GM19240 (cell line): ENCODE results near the gene NFATC2.
A peak's percentile ranks its signal among the peaks of the same experiment; 100 is the strongest.

Source experiments
- DNase-seq: peaks from one replicate; pipeline ENCODE4 v3.0.0; 2011; ENCODE audit warnings: low spot score; ENCODE audit not compliant: insufficient read length

NFATC2 gene

GRCh38 chr20:51542571-51543421, at the start of gene NFATC2:
Gene NFATC2, minus strand, starts transcription at chr20:51542719. Its CDS starts 220 bp downstream, at chr20:51542499.
- peak; percentile 76 for DNase-seq

GRCh38 chr20:51591871-51592270, 49.4 kb upstream of the NFATC2 start:
- DNase-seq, result no peak

- DNase-seq, result no peak
Measured at GRCh38 chr20:51588762-51589161, 46.2 kb upstream of the NFATC2 start.

GRCh38 chr20:51587145-51587544, 44.6 kb upstream of the NFATC2 start:
- no peak for DNase-seq

GRCh38 chr20:51586005-51586440, 43.5 kb upstream of the NFATC2 start:
- no peak for DNase-seq

GRCh38 chr20:51585148-51585547, 42.6 kb upstream of the NFATC2 start:
- no peak for DNase-seq

GRCh38 chr20:51584737-51585136, 42.2 kb upstream of the NFATC2 start:
- DNase-seq, result no peak

GRCh38 chr20:51584116-51584515, 41.6 kb upstream of the NFATC2 start:
- no peak for DNase-seq

GRCh38 chr20:51583499-51583898, 41.0 kb upstream of the NFATC2 start:
- DNase-seq, result no peak

GRCh38 chr20:51583073-51583472, 40.6 kb upstream of the NFATC2 start:
- no peak for DNase-seq

- no peak for DNase-seq
Measured at GRCh38 chr20:51581571-51581970, 39.1 kb upstream of the NFATC2 start.

GRCh38 chr20:51579137-51579536, 36.6 kb upstream of the NFATC2 start:
- no peak for DNase-seq

GRCh38 chr20:51578145-51578459, 35.6 kb upstream of the NFATC2 start:
- no peak for DNase-seq

- DNase-seq, result no peak
Measured at GRCh38 chr20:51577432-51578144, 35.1 kb upstream of the NFATC2 start.

GRCh38 chr20:51575486-51575885, 33.0 kb upstream of the NFATC2 start:
- no peak for DNase-seq

GRCh38 chr20:51574248-51575033, 31.9 kb upstream of the NFATC2 start:
- DNase-seq, result no peak

- DNase-seq, result no peak
Measured at GRCh38 chr20:51573576-51574243, 31.2 kb upstream of the NFATC2 start.

- no peak for DNase-seq
Measured at GRCh38 chr20:51571460-51571794, 28.9 kb upstream of the NFATC2 start.

GRCh38 chr20:51570739-51571459, 28.4 kb upstream of the NFATC2 start:
- no peak for DNase-seq

- DNase-seq, result no peak
Measured at GRCh38 chr20:51569815-51570738, 27.6 kb upstream of the NFATC2 start.
